H9 (cell line): ENCODE measurements around the gene HCAR1. TPM values are rescaled to one million over a fixed set of nuclear protein-coding genes. Genes with fewer than 3 reads are reported as not detected.

Experiments
- DNase-seq: peaks from one replicate; pipeline ENCODE4 v3.0.0-alpha.2; 2017
- H2AFZ ChIP-seq: one replicate; pipeline ENCODE4 v1.6.1; 2013; ENCODE audit warnings: mild to moderate bottlenecking, low read length, control low read depth, moderate library complexity
- H2AK5ac ChIP-seq: 2 replicates; pipeline ENCODE4 v1.6.1; 2013; ENCODE audit warnings: low read length, control low read depth, mixed read lengths; ENCODE audit not compliant: insufficient read length
- H2BK120ac ChIP-seq: one replicate; pipeline ENCODE4 v1.6.1; 2013; ENCODE audit warnings: low read depth, mild to moderate bottlenecking, low read length, control low read depth, inconsistent platforms; ENCODE audit not compliant: poor library complexity, severe bottlenecking
- H2BK12ac ChIP-seq: 2 replicates; pipeline ENCODE4 v1.6.1; 2013; ENCODE audit warnings: low read length, control low read depth, mixed read lengths, low read depth; ENCODE audit not compliant: insufficient read length
- H2BK15ac ChIP-seq: 2 replicates; pipeline ENCODE4 v1.6.1; 2013; ENCODE audit warnings: low read depth, low read length, control low read depth
- H2BK20ac ChIP-seq: one replicate; pipeline ENCODE4 v1.6.1; 2013; ENCODE audit warnings: low read depth, mild to moderate bottlenecking, low read length, control low read depth, inconsistent platforms; ENCODE audit not compliant: poor library complexity, severe bottlenecking
- H2BK5ac ChIP-seq: 2 replicates; pipeline ENCODE4 v1.6.1; 2013; ENCODE audit warnings: low read length, control low read depth, mixed read lengths; ENCODE audit not compliant: insufficient read length
- H3K14ac ChIP-seq: 2 replicates; pipeline ENCODE4 v1.6.1; 2013; ENCODE audit warnings: low read length, control low read depth; ENCODE audit not compliant: insufficient read depth
- H3K18ac ChIP-seq: 2 replicates; pipeline ENCODE4 v1.6.1; 2013; ENCODE audit warnings: low read depth, mild to moderate bottlenecking, mixed read lengths, low read length, control low read depth; ENCODE audit not compliant: insufficient read length
- H3K23ac ChIP-seq: 2 replicates; pipeline ENCODE4 v1.6.1; 2013; ENCODE audit warnings: low read length, control low read depth, mixed read lengths, low read depth; ENCODE audit not compliant: insufficient read length
- H3K23me2 ChIP-seq: 2 replicates; pipeline ENCODE4 v1.6.1; 2013; ENCODE audit warnings: low read depth, mild to moderate bottlenecking, mixed read lengths, low read length, control low read depth; ENCODE audit not compliant: insufficient read length, poor library complexity, severe bottlenecking
- H3K27ac ChIP-seq: 2 replicates; pipeline ENCODE4 v1.5.1; 2013; ENCODE audit warnings: low read length, control low read depth, mixed read lengths, low read depth; ENCODE audit not compliant: insufficient read length
- H3K27me3 ChIP-seq: 2 replicates; pipeline ENCODE4 v1.6.1; 2013; ENCODE audit warnings: low read length, control low read depth, inconsistent platforms; ENCODE audit not compliant: insufficient read depth
- H3K4ac ChIP-seq: 2 replicates; pipeline ENCODE4 v1.6.1; 2013; ENCODE audit warnings: low read depth, mild to moderate bottlenecking, control low read depth, inconsistent platforms, low read length, moderate library complexity
- H3K4me1 ChIP-seq: 2 replicates; pipeline ENCODE4 v1.6.1; 2013; ENCODE audit warnings: low read length, control low read depth, inconsistent platforms; ENCODE audit not compliant: insufficient read depth
- H3K4me2 ChIP-seq: 2 replicates; pipeline ENCODE4 v1.6.1; 2013; ENCODE audit warnings: low read length, control low read depth, mixed read lengths; ENCODE audit not compliant: insufficient read length, insufficient read depth
- H3K56ac ChIP-seq: 2 replicates; pipeline ENCODE4 v1.6.1; 2013; ENCODE audit warnings: low read depth, mild to moderate bottlenecking, mixed read lengths, low read length, control low read depth; ENCODE audit not compliant: insufficient read length
- H3K79me1 ChIP-seq: 2 replicates; pipeline ENCODE4 v1.6.1; 2013; ENCODE audit warnings: low read depth, mild to moderate bottlenecking, moderate library complexity, low read length, control low read depth, inconsistent platforms; ENCODE audit not compliant: insufficient read depth, poor library complexity, severe bottlenecking
- H3K79me2 ChIP-seq: 2 replicates; pipeline ENCODE4 v1.6.1; 2013; ENCODE audit warnings: low read length, control low read depth, inconsistent platforms; ENCODE audit not compliant: insufficient read depth
- H3K9ac ChIP-seq: 2 replicates; pipeline ENCODE4 v1.6.1; 2013; ENCODE audit warnings: low read length, control low read depth, mixed read lengths; ENCODE audit not compliant: insufficient read length; ENCODE audit errors: extremely low read depth
- H3K9me3 ChIP-seq: one replicate; pipeline ENCODE4 v1.6.1; 2013; ENCODE audit warnings: low read depth, low read length, inconsistent platforms; ENCODE audit not compliant: control insufficient read depth
- H3T11ph ChIP-seq: one replicate; pipeline ENCODE4 v1.6.1; 2013; ENCODE audit warnings: mild to moderate bottlenecking, low read length, control low read depth, inconsistent platforms
- H4K20me1 ChIP-seq: one replicate; pipeline ENCODE4 v1.6.1; 2013; ENCODE audit not compliant: control insufficient read depth, insufficient read length, insufficient read depth
- H4K5ac ChIP-seq: 2 replicates; pipeline ENCODE4 v1.6.1; 2013; ENCODE audit warnings: low read depth, mild to moderate bottlenecking, mixed read lengths, low read length, control low read depth; ENCODE audit not compliant: insufficient read length
- H4K8ac ChIP-seq: replicated peaks from 2 replicates; pipeline ENCODE4 v1.6.1; 2013; ENCODE audit warnings: low read length, control low read depth, mixed read lengths, low read depth; ENCODE audit not compliant: insufficient read length
- H4K91ac ChIP-seq: 2 replicates; pipeline ENCODE4 v1.6.1; 2013; ENCODE audit warnings: low read depth, mild to moderate bottlenecking, moderate library complexity, mixed read lengths, low read length, control low read depth; ENCODE audit not compliant: insufficient read length
- H3K27ac Mint-ChIP-seq, 3 experiments: 2 replicates in 2 of 3; 3 replicates in 1 of 3; pipeline ENCODE4 v1.8.0; 2020 to 2021; ENCODE audit warnings: mixed read lengths in 3 of 3, mild to moderate bottlenecking in 1 of 3, moderate library complexity in 1 of 3
- H3K27me3 Mint-ChIP-seq: 2 replicates; pipeline ENCODE4 v1.8.0; 2021; ENCODE audit warnings: low read depth, mild to moderate bottlenecking, moderate library complexity, mixed read lengths
- H3K36me3 Mint-ChIP-seq, 3 experiments: 2 replicates in 2 of 3; 3 replicates in 1 of 3; pipeline ENCODE4 v1.8.0; 2020 to 2021; ENCODE audit warnings: low read depth in 3 of 3, mixed read lengths in 3 of 3; ENCODE audit not compliant: insufficient read depth in 1 of 3
- H3K4me1 Mint-ChIP-seq, 2 experiments: 2 replicates each; pipeline ENCODE4 v1.8.0; 2020; ENCODE audit warnings: mixed read lengths in 2 of 2
- H3K4me3 Mint-ChIP-seq, 2 experiments: 2 replicates in 1 of 2; 3 replicates in 1 of 2; pipeline ENCODE4 v1.8.0; 2020 to 2021; ENCODE audit warnings: mild to moderate bottlenecking in 2 of 2, mixed read lengths in 2 of 2, moderate library complexity in 1 of 2
- H3K9me3 Mint-ChIP-seq, 2 experiments: 2 replicates in 1 of 2; 3 replicates in 1 of 2; pipeline ENCODE4 v1.8.0; 2020; ENCODE audit warnings: mild to moderate bottlenecking in 2 of 2, mixed read lengths in 2 of 2, moderate library complexity in 1 of 2
- WGBS: extraction: QIAGEN DNeasy Blood & Tissue Kit; methylation state at CpG from one replicate; pipeline ENCODE4 v1.1.7; 2013; ENCODE audit warnings: missing lambda C conversion rate, low lambda C conversion rate, mixed read lengths; ENCODE audit not compliant: insufficient read length; ENCODE audit errors: extremely low coverage; 5-methylcytosine and 5-hydroxymethylcytosine counted together
- total RNA-seq: library from RNA; stranded (reverse); gene quantifications from 2 replicates; pipeline ENCODE4 v1.2.1, GENCODE V29; 2021
- TF ChIP-seq, protein P1 (sequence below): fragments of 200-600 bp; sonication (generic); conservative IDR thresholded peaks from 3 replicates; pipeline ENCODE4 v1.8.0; 2021; ENCODE audit warnings: antibody characterized with exemption, mild to moderate bottlenecking

HCAR1 gene
- total RNA-seq, 1 experiment from 2014 or later: 0.07 TPM

DNA sequence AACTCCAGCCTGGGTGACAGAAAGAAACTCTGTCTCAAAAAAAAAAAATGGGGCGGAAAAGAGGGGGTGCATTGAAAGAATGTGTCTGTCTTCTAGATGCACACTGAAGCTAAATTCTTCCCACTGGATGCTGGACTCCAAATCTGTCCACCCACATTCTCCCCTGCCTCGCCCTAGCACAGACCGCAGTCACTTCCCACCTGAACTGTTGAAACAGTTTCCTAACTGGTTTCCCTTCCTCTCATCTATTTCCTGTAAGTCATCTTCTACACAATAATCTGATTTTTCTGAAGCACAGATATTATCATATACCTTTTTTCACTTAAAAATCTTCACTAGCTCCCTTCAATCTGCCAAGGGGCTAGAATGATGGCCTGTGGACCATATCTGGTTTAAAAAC, 1.5 kb upstream of the HCAR1 start:
- peaks cover 11 to 18% of the 10 kb centered on the region in 2 experiments for H3K4me1 Mint-ChIP-seq
- no peak overlapping the region for H3K27ac Mint-ChIP-seq
- Histone ChIP-seq H3K23me2 (no peaks in the 10 kb centered on the region), H3K79me1 (no peaks in the 10 kb centered on the region), H4K91ac (no peak overlapping the region), H3K79me2 (no peaks in the 10 kb centered on the region), H3K4me2 (no peak overlapping the region), H4K5ac (no peak overlapping the region), H3K4me1 (no peaks in the 10 kb centered on the region), H2BK12ac (no peak overlapping the region), H2BK5ac (no peak overlapping the region), H4K8ac (no peak overlapping the region), H2BK15ac (no peak overlapping the region), H3K56ac (no peak overlapping the region), H4K20me1 (no peaks in the 10 kb centered on the region), H3K23ac (no peak overlapping the region), H3K27ac (no peak overlapping the region), H3K27me3 (no peaks in the 10 kb centered on the region), H2BK20ac (no peak overlapping the region), H2AK5ac (no peak overlapping the region), H3K9me3 (no peaks in the 10 kb centered on the region), H3K14ac (no peak overlapping the region), H2BK120ac (no peak overlapping the region), H3K18ac (no peak overlapping the region), H2AFZ (no peak overlapping the region), H3T11ph (no peak overlapping the region), H3K4ac (no peak overlapping the region), H3K9ac (no peak overlapping the region)
- TF ChIP-seq, protein P1, sequence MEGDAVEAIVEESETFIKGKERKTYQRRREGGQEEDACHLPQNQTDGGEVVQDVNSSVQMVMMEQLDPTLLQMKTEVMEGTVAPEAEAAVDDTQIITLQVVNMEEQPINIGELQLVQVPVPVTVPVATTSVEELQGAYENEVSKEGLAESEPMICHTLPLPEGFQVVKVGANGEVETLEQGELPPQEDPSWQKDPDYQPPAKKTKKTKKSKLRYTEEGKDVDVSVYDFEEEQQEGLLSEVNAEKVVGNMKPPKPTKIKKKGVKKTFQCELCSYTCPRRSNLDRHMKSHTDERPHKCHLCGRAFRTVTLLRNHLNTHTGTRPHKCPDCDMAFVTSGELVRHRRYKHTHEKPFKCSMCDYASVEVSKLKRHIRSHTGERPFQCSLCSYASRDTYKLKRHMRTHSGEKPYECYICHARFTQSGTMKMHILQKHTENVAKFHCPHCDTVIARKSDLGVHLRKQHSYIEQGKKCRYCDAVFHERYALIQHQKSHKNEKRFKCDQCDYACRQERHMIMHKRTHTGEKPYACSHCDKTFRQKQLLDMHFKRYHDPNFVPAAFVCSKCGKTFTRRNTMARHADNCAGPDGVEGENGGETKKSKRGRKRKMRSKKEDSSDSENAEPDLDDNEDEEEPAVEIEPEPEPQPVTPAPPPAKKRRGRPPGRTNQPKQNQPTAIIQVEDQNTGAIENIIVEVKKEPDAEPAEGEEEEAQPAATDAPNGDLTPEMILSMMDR: no peak
- peaks cover 0 to 4% (median 2%) of the 10 kb centered on the region in 3 experiments; a peak in 3 of 7 replicates for H3K36me3 Mint-ChIP-seq
- peaks cover 3% of the 10 kb centered on the region for H3K27me3 Mint-ChIP-seq
- no peak overlapping the region for H3K4me3 Mint-ChIP-seq
- no CpG with 5 or more reads among the region's 3 CpGs for WGBS
- DNase-seq: no peak
- peaks cover 0 to 4% of the 10 kb centered on the region in 2 experiments; a peak in 3 of 5 replicates for H3K9me3 Mint-ChIP-seq
